Motor neuron (in vitro differentiated cells): ENCODE results near the gene PDIK1L. TPM values are rescaled to one million over a fixed set of nuclear protein-coding genes. Genes with fewer than 3 reads are reported as not detected.

Experiments
- ATAC-seq, 8 experiments: fragments of 200-7000 bp; cut with Tn5 transposase; replicated peaks in 6 of 8; 2 replicates each; pipeline ENCODE4 v1.8.0; 2021; ENCODE audit warnings: mild to moderate bottlenecking in 8 of 8, moderate library complexity in 8 of 8
- H3K27ac ChIP-seq, 2 donors: fragments of 250-450 bp; sonication (Bioruptor Pico); 2 replicates each; pipeline ENCODE4 v1.9.0; 2021; ENCODE audit warnings: antibody characterized with exemption in 2 of 2, mild to moderate bottlenecking in 2 of 2, moderate library complexity in 1 of 2
- H3K4me1 ChIP-seq, 2 donors: fragments of 250-450 bp; sonication (Bioruptor Pico); replicated peaks in 1 of 2; 2 replicates each; pipeline ENCODE4 v1.6.1; 2021; ENCODE audit warnings: antibody characterized with exemption in 2 of 2, mild to moderate bottlenecking in 2 of 2, moderate library complexity in 1 of 2
- H3K4me3 ChIP-seq, 5 donors: fragments of 250-450 bp; sonication (Bioruptor Pico); 2 replicates each; pipeline ENCODE4 v1.9.0; 2021; ENCODE audit warnings: antibody characterized with exemption in 5 of 5, mild to moderate bottlenecking in 5 of 5, moderate library complexity in 4 of 5
- WGBS, 10 experiments: fragments of 450-650 bp; shearing (Covaris generic); methylation state at CpG; one replicate each; pipeline ENCODE4 v1.0.0; 2022; 5-methylcytosine and 5-hydroxymethylcytosine counted together
- in situ Hi-C, 9 experiments: fragments of 400-800 bp; cut with MboI; loops; one replicate each; pipeline ENCODE4 v1.15.0; 2021; ENCODE audit warnings: low sequenced_read_pairs in 9 of 9, low pct_unique_long_range_greater_than_20kb in 2 of 9; ENCODE audit not compliant: unreplicated experiment in 9 of 9
- total RNA-seq, 8 experiments: library from RNA; unstranded; fragments of 300-600 nt; gene quantifications; 2 replicates each; pipeline versions ENCODE4 v1.2.3 to v1.2.4, GENCODE V29; 2022

PDIK1L gene
- total RNA-seq, 8 experiments from 2014 or later, result 1.7 to 33.5 (median 24.1) TPM

DNA sequence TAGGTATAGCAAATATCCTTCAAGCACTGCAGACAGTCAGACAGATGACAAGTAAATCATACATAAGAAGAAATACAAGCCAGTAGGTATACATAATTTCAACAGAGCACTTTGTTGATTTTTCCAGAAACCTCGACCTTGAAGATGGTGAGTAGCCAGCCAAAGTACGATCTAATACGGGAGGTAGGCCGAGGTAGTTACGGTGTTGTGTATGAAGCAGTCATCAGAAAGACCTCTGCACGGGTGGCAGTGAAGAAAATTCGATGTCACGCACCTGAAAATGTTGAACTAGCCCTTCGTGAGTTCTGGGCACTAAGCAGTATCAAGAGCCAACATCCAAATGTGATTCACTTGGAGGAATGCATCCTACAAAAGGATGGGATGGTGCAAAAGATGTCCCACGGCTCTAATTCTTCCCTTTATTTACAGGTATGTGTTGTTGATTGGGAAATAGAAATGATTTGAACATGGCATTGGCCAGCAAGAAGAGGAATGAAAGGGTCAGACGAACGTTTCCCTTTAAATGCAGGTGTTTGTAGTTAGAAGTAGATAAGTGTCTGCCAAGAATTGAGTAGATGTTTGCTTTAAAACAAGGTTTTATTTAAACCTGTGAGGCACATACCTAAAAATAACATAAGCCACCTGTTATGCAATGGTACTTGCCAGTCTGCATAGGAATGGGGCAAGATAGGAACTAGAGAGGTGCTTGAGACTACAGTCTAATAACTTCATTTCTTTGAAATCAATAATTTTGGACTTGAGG is 2.7 kb downstream of the PDIK1L start:
- ATAC-seq, result no peak
- no peak overlapping the region for H3K27ac ChIP-seq
- no peak overlapping the region for H3K4me3 ChIP-seq
- in situ Hi-C loops, result no loop called here
- H3K4me1 ChIP-seq, result peaks cover 11 to 12% of the 10 kb centered on the region in 2 donors
- 88 to 96% (median 93%) methylated on average over 3 to 12 of the region's 12 CpGs for WGBS, 10 experiments

DNA sequence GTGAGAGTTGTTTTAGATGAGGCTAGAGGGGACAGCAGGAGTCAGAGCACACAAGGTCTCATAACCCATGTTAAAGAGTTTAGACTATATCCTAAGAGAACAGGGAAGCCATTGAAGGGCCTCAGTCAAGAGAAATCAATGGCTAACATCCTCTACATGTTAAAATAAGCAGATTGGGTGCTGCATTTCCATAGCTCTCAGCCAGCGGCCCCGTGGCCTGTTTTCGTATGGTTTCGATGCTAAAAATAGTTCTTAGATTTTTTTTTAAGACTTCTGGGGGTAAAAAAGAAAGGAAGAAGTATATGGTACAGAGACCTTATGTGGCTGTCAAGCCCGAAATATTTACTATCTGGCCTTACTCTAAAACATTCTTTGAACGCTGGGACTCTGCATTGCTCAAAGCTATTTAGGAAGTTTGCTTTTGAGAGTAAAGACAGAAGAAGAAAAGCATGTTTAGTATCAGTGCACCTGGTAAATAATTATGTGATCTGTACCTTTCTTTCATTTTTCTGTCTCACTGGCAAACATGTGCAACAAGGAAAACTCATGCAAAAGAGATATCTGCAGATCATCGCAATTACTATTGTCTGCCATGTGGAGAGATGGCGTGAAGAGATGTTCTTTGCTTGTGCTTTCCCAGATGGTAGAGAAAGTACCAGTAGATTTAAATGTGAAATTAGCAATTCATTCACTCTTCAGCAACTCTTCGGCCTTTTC is 8.4 kb downstream of the PDIK1L start:
- Histone ChIP-seq H3K4me3 (no peak overlapping the region), H3K27ac (no peak overlapping the region), H3K4me1 (no peaks in the 10 kb centered on the region)
- ATAC-seq, result no peak
- WGBS, 10 experiments, result 56 to 100% (median 92%) methylated on average over 2 to 8 of the region's 9 CpGs
- in situ Hi-C loops, result no loop called here

DNA sequence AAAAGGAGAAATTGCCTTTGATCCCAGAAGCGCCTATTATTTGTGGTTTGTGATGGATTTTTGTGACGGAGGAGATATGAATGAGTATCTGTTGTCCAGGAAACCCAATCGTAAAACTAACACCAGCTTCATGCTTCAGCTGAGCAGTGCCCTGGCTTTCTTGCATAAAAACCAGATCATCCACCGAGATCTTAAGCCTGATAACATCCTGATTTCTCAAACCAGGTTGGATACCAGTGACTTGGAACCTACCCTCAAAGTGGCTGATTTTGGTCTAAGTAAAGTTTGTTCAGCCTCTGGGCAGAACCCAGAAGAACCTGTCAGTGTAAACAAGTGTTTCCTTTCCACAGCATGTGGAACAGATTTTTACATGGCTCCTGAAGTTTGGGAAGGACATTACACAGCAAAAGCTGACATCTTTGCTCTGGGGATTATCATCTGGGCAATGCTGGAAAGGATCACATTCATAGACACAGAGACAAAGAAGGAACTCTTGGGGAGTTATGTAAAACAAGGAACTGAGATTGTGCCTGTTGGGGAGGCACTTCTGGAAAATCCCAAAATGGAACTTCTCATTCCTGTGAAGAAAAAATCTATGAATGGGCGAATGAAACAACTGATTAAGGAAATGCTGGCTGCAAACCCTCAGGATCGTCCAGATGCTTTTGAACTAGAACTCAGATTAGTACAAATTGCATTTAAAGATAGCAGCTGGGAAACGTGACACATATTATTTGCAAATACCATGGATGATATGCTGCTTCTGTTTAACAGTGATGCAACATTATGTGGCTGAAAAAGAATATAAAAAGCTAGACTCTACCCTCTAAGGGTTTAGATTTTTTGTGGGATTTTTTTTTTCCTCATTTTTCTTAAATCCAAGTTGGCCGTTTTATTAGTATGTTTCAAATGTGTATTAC is 10.5 kb downstream of the PDIK1L start:
- Histone ChIP-seq H3K27ac (no peak overlapping the region), H3K4me1 (peaks cover 0 to 3% of the 10 kb centered on the region in 2 donors), H3K4me3 (no peak overlapping the region)
- in situ Hi-C loops, result no loop called here
- peak in 3 of 8 experiments; percentile 24 to 74 (median 63) for ATAC-seq
- 34 to 98% (median 79%) methylated on average over 2 to 8 of the region's 8 CpGs for WGBS, 10 experiments

DNA sequence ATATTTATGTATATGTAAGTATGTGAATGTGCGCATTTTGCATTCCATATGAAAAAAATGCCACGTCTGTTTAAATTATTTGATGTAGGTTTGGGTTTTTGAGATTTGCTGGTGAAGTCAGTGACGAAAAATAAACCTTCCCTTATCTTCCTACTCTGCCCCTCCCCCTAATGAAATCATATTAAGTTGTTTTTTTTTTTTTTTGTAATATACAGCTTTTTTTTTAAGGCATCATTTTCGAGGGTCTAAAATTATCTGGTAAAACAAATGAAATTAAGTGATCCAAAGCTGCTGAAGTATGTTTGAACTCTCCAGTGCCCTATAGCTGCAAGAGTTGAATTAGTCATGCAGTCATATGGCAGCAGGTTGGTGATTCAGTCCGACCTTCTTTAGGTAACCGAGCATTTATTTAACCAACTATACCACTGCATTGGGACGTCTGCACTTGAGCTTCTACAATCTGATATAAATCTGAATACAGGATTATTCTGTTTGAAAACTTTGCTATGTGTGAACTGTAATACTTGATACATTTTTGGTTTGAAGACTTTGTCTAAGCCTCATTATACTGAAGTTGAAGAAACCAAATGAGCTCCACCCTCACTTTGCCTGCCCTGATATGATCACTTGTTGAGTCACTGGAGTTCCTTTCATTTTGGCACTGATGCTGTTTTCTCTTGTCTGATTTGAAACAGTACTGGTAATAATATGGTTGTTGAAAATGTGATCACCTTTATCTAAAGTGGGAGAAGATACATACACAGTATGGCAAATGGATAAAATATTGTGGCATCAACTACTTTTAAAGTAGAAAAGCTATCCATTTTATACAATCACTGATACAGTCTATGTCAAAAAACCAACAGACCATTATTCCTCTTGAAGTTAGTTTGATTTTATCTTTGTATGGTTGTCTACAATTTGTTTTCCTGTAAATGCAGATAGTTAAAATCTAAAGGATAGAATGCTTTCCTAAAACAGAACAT is 11.7 kb downstream of the PDIK1L start:
- in situ Hi-C loops, result no loop called here
- Histone ChIP-seq H3K4me1 (peaks cover 0 to 5% of the 10 kb centered on the region in 2 donors), H3K27ac (no peak overlapping the region), H3K4me3 (no peak overlapping the region)
- WGBS, 10 experiments, result 32 to 97% (median 86%) methylated on average over 3 to 7 of the region's 7 CpGs
- ATAC-seq, result peak in 3 of 8 experiments; percentile 7 to 83 (median 83)

DNA sequence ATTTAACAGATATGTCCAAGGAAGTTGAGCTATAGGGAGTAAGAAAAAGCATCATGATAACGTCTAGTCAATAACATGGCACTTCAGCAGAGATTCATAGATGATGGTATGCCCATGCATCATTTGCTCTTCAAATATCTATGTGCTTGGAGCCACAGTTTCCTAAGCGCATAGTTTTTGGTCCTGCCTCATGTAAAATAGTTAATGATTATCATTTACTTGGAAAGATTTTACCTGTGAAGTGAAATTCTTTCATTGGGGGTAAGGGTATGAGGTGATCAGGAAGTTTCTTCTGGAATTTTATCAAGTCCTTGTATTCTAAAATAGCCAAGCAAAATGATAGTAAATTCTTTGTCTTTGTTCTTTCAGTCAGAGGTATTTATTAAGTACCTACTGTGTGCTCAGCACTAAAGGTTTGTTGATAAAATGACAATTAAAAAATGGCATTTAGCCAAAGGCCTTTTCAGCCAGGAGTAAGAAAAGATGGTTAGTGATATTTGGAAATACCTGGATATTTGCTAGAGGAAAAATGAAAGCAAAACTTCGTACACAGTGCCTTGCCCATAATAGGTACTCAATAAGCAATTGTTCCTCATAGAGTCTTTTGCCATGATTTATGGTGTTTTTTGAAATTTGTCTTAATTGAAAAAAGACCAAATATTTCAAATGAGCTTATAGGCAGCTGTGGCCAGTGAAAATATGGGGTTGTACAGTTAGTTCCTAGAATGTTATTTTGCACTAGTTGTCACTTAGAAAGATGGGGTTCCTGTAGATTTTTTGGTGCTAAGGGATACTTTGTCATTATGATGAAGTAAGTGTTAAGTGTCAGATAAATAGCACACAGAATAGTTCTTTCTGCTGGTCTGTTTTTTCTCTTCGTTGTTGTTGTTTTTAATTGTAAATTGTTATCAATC is 13.1 kb downstream of the PDIK1L start:
- WGBS, 10 experiments, result 31 to 94% (median 81%) methylated on average over 2 to 4 of the region's 4 CpGs
- in situ Hi-C loops, result no loop called here
- Histone ChIP-seq H3K4me1 (peaks cover 0 to 5% of the 10 kb centered on the region in 2 donors), H3K4me3 (no peak overlapping the region), H3K27ac (no peak overlapping the region)
- no peak for ATAC-seq

DNA sequence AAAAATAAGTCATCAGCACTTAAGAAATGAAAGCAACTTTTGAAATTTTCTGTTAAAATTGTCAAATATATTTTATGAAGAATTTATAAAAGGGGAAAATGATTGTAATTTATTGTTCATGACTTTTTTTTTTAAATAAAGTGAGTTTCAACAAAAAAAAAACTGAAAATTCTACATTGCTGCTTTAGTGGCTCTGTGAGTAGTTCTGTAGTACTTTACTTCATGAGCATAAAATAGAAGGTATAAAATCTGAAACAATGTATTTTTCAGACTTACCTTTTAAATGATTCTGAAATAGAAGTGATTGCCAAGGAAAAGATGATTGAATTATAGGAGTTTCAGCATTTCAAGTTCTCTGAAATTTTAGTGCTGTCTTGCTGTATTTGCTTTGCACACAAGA is 13.8 kb downstream of the PDIK1L start:
- in situ Hi-C loops, result no loop called here
- H3K4me3 ChIP-seq, result no peak overlapping the region
- H3K4me1 ChIP-seq, result peaks cover 0 to 5% of the 10 kb centered on the region in 2 donors
- no peak overlapping the region for H3K27ac ChIP-seq
- ATAC-seq, result no peak

DNA sequence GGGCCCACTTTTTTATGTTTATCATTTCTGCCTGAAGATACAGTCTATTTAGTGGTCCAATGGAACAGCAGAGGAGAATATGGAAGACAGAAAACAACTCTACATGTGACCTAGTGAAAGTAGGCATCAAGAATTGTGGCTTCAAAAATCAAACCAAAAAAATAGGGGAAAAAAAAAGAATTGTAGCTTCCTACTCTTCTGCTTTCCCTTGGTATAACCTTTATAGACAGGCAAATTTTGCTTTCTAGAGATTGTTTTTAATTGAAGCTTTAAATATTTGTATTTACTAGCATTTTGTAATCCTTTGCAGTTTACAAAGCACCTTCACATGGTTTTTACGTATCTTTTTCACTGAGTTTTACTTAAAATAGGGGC is 14.3 kb downstream of the PDIK1L start:
- Histone ChIP-seq H3K4me1 (peaks cover 0 to 5% of the 10 kb centered on the region in 2 donors), H3K27ac (no peak overlapping the region), H3K4me3 (no peak overlapping the region)
- no peak for ATAC-seq
- in situ Hi-C loops, result no loop called here
- 67 to 100% (median 94%) methylated on average over 1 of the region's 1 CpG; no CpG with 5 or more reads in 1 of the 10 experiments for WGBS, 10 experiments

DNA sequence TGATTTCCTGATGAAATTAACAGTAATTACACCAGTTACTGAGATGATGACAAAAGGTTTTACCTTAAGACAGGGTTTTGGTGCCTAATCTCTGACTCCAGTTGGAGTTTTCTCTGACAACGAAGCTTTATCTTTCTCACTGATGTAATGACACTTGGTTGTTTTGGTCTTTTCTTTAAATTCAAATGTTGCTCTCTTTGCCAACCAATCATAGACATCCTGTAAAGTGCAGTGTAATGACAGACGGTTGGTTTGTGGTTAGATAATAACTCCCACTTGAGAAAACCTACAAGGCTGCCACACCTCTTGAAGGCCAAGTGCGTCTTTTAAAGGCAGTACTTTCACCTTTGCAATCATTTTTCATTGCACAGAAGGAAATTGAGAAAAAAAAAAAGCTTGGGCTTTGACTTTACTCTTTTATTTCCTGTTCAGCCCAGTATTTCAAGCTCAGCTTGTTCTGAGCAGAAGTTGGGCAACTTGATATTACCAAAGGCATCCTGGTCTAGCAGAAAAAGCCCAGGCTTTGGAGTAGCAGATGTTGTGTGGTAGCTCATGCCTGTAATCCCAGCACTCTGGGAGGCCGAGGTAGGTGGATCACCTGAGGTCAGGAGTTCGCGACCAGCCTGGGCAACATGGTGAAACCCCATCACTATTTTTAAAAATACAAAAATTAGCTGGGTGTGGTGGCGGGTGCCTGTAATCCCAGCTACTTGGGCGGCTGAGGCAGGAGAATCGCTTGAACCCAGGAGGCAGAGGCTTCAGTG is 14.9 kb downstream of the PDIK1L start:
- no peak for ATAC-seq
- Histone ChIP-seq H3K4me1 (peaks cover 0 to 5% of the 10 kb centered on the region in 2 donors), H3K27ac (peak overlapping the region in 1 of 2 donors; percentile 20), H3K4me3 (no peak overlapping the region)
- WGBS, 10 experiments, result 59 to 93% (median 74%) methylated on average over 2 to 8 of the region's 9 CpGs; no CpG with 5 or more reads in 1 of the 10 experiments
- in situ Hi-C loops, result no loop called here

DNA sequence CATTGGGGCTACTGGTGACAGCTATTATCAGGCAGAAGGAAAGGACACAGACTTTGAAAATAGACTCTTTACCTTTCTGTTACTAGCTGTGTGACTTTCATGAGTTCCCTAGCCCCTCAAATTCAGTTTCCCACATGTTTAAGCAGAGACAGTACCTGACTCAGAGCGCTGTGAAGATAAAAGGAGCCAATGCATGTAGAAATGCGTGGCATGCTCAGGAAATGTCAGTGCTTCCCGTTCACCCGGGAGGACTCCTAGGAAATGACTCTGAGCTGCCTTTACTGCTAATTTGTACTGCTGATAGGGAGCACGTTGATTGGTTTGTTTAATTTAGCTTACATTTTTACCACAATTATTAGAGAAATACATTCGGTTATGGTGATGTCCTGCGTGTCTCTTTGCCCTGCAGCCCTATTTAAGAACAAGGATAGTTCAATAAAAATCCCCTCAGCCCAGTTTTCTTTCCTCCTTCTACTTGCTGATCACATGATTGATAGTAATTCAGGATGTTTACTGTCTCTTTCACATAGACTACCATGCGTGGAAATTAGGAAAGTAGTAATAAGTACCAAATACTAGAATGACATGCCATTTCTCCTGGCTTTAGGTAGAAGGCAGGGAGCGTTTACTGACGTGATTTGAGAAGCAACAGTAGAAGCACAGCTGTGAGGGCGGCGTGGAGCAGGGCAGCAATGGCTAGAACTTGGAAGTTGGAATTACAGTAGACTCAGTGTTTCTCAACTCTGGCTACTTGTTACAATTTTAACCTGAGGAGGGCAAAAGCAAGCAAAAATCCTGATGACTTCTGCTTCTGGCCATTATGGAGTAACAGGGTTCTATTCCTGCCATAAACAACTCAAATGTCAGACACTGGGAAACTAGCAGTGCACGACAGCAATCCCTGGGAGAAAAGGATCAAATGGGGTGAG is 15.9 kb downstream of the PDIK1L start:
- H3K27ac ChIP-seq, result no peak overlapping the region
- H3K4me1 ChIP-seq, result peaks cover 0 to 6% of the 10 kb centered on the region in 2 donors
- no peak overlapping the region for H3K4me3 ChIP-seq
- peak in 2 of 8 experiments; percentile 60 to 74 for ATAC-seq
- in situ Hi-C loops, result no loop called here
- 51 to 100% (median 58%) methylated on average over 2 to 13 of the region's 13 CpGs for WGBS, 10 experiments

DNA sequence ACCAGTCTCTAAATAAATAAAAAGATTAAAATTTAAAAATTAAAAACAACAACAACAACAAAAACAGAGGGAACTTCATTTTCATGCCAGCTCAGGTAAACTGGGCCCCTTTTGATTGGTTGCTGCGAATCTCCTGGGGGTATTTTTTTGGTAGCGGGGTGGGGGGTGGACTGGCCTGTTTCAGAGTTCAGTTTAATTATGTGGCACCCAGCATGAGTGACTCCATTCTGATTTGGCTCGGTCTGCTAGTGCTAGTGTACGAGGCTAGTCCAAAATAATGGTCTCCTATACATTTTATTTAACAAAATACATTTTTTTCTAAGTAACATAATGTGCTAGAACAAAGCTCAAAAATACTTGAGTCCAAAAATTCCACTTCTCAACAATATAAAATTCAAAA is 18.2 kb downstream of the PDIK1L start:
- in situ Hi-C loops, result no loop called here
- Histone ChIP-seq H3K4me3 (no peak overlapping the region), H3K4me1 (peaks cover 0 to 9% of the 10 kb centered on the region in 2 donors), H3K27ac (no peak overlapping the region)
- no peak for ATAC-seq
- WGBS, 10 experiments, result 67 to 100% (median 89%) methylated on average over 2 to 4 of the region's 4 CpGs
